Activated T-cell treated with anti-CD3 and anti-CD28 coated beads, Interleukin-2, amount 50 U/mL, for 48 hours (primary cell): ENCODE results near the gene MRAP2.
"Not testable (repeated sequence)": the region's sequence is repeated elsewhere in the genome, so short reads cannot be mapped to it uniquely, and the experiment has no call there.

ENCODE experiments used
- DNase-seq, 2 experiments: peaks; one replicate each; pipeline ENCODE4 v3.0.0-alpha.2; 2020

Gene MRAP2

DNA sequence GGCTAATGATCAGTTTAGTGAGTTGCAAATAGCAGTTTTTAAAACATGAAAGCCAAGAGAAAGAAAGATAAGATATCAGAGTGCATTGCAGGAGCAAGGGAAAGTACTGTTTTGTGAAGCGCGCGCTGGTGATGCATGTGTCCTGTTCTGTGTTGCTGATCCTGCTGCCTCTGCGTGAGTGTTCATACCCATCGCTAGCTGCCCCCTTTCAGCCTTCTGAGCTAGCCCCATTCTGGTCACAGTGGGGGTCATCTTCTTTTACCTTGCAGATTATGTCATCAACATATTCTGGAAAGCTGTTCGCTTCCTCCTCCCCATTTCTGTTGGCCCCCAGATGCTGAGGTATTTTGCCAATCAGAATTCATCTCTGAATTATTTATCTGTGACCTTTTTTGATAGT is 1.9 kb downstream of the MRAP2 start:
- no peak for DNase-seq

GRCh38 chr6:84037425-84038089 is 4.0 kb downstream of the MRAP2 start:
- DNase-seq: no peak

DNA sequence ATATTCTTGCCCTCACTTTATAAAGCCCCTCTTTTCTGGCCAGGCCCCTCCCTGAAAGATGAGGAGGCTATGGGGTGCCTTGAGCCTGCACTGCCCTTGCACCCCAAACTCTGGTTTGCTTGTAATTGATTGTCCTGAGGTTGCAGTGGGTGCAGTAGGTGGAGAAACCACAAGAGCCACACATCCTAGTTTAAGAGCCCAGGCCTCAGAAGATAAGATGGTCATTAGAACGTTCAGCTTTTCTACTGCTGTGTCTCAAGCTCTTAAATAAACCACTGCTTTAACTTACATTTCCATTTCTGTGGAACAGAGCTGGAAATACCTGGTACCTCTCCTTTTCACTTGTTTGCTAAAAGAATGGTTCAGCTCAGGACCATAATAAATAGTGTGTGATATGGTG is 9.0 kb downstream of the MRAP2 start:
- no peak for DNase-seq

DNA sequence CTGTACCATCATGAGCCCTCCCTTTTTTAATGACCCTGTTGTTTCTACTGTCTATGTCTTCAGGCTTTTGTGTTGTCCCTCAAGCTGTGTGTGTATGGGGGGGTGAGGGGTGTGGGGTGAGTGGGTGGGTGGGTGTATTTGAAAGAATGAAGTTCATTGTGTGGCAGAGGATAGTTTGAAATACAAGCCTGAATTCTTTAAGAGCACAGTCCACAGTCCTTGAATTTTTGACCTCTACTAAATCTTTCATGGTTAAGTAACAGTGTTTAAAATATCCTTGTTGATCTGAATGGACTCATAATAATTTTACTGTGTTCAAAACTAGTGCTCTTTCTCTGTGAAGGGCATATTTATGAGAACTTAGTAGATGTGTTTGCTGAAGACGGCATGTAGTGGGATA is 10.0 kb downstream of the MRAP2 start:
- no peak for DNase-seq

DNA sequence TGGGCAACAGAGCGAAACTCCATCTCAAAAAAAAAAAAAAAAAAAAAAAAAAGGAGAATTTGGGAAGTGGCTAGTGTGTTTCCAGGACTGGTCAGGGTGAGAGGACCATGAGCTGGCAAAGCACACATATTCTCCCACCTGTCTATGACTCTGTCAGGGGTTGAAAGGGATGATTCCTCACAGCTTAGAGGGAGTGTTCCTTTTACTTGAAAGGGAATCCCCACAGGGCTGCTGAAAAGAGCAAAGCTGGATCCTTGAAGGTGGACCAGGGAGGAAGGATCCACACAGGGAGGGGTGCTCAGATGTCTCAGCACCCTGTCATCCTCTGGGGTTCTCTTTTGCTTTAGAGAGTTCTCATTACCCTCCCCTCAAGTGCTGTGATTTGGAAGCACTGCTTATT is 13.2 kb downstream of the MRAP2 start:
- DNase-seq: no peak

DNA sequence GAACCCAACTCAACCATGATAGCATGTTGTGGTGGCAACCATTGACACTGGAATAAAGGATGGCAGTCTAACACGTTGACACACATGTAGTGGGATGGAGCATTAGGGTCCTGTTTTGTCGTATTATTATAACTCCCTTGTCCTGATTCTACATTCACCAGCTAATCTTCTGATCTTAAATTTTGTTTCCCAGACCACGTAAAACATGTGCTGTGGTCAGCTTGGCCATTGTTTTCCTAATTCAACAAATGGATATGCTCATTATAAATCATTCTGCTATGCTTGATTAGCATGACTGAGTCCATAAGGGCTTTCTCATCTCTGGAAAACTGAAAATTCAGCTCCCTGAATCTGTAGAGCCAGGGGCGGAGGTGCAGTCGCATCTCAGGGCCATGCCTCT is 15.0 kb downstream of the MRAP2 start:
- DNase-seq: no peak

GRCh38 chr6:84050408-84050807 is 16.8 kb downstream of the MRAP2 start:
- DNase-seq: no peak

GRCh38 chr6:84052204-84052882 is 18.8 kb downstream of the MRAP2 start:
- no peak for DNase-seq

DNA sequence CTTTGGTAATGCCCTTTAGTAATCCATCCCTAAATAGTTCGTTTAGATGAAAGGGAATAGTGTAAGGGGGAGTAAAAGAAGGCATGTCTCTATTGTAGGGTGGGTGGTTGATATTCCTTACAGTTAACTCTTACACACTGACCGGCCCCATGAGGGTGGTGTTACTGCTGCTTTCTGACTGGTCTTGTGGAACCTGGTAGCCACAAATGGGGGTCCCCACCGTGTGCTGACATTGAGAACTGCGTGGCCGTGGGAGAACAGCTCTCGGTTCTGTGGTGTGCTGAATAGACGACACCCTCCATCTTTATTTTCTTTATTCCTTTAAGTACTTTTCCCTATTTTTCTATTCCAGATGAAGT is 19.3 kb downstream of the MRAP2 start:
- no peak for DNase-seq

GRCh38 chr6:84055647-84056046 is 22.1 kb downstream of the MRAP2 start:
- no peak for DNase-seq

- DNase-seq: no peak
These were observed 24.3 kb downstream of the MRAP2 start for GRCh38 chr6:84057908-84058307.

GRCh38 chr6:84059082-84059481 is 25.5 kb downstream of the MRAP2 start:
- DNase-seq: no peak

- DNase-seq: no peak
These were observed 27.6 kb downstream of the MRAP2 start for GRCh38 chr6:84061174-84061573.

DNA sequence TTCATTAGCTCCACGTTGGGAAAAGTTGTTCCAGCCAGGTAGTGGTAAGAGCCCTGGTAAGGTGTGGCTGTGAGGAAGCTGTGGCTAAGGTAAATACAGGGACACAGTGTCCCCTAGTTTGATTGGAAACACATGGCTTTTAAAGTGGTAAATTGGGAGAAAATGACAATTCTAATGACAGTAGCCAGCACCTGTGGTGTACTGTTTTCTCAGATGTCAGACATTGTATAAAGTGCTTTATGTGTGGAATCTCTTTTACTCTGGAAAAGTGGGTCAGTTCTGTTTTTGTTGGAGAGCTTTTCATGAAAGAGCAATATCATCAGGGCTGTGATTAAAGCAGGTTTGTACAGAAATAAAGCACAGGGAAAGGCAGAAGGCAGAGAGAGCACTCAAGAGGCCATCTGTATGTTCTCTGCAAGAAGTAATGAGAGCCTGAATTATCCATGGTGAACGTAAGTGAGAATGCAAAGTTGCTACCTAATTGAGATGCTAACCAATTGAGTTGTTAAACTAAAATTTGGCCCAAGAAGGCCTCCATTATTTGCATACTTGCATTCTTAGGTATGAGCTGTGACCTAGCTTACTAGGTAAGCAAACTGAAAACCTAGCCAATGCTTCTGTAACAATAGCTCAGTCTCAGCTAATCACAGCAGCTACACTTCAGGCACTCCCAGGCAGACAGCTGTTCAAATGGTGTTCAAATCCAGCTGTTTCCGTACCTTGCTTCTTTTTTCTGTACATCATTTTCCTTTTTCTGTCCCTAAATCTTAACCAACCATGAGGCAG is 28.2 kb downstream of the MRAP2 start:
- no peak for DNase-seq

DNA sequence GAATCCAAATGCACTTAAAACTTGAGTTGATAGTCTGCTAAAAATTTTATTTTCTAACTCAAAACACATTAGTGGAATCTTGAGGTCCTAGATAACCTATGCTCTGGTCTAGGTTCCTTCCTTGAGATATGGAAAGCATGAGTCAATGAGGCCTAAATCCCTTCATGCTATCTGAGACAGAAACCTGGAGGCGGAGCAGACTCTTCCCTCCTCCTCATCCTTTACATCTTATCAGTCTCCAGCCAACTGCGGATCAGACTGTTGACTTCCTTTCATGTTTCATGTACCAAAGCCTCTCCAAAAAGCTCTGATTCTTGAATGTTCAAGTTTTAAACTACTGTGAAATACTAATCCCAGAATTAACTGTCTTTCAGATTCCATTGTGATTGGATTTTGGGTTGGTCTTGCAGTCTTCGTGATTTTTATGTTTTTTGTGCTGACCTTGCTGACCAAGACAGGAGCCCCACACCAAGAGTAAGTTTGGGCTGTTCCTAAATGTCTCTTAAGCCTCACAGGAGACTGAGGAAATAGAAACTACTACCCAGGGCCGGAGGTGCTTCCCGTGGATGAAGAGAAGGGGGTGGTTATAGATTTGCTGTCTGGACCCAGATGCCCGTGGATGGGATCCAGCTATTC is 29.1 kb downstream of the MRAP2 start:
- no peak for DNase-seq

DNA sequence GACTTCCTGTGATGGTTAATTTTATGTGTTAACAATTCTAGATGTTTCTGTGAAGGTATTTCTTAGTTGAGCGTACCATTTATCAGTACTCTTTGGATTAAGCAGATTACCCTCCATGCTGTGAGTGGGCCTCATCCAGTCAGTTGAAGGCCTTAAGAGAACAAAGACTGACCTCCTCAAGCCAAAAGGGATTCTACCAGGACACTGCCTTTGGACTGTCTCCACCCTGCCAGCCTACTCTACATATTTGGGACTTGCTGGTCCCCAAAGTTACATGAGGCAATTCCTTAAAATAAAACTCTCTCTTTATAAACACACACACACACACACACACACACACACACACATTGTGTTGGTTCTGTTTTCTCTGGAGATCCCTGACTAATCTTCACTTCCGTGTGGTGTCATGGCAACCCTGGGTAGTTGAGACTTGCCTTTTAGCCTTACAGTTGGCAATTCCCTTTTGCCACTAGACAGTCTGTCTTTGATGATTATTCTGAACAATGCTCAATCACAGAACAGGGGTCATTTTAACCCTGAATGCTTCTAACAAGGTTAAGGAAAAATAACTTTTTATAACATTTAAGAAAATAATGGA is 32.2 kb downstream of the MRAP2 start:
- no peak for DNase-seq

- no peak for DNase-seq
These were observed 33.0 kb downstream of the MRAP2 start for GRCh38 chr6:84066536-84066935.

DNA sequence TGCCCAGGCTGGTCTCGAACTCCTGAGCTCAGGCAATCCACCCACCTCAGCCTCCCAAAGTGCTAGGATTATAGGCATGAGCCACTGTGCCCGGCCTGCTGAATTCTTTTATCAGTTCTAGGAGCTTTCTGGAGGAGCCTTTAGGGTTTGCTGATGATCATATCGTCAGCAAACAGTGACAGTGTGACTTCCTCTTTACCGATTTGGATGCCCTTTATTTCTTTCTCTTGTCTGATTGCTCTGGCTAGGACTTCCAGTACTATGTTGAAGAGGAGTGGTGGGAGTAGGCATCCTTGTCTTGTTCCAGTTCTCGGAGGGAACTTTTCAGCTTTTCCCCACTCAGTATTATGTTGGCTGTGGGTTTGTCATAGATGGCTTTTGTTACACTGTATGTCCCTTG is 35.3 kb downstream of the MRAP2 start:
- not testable (repeated sequence) for DNase-seq

DNA sequence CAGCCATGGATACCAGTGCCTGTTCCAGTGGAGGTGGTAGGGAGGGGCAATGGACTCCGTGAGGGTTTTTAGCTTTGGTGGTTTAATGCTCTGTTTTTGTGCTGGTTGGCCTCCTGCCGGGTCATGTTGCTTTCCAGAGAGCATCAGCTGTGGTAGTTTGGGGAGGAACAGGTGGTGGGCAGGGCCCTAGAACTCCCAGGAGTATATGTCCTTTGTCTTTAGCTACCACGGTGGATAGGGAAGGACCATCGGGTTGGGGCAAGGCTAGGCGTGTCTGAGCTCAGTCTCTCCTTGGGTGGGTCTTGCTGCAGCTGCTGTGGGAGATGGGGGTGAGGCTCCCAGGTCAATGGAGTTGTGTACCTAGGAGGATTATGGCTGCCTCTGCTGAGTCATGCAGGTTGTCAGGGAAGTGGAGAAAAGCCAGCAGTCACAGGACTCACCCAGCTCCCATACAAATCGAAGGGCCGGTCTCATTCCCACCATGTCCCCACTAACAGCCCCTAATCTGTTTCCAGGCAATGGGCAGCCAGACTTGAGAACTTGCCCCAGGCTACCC is 38.9 kb downstream of the MRAP2 start:
- no peak for DNase-seq

- no peak for DNase-seq
These were observed 41.6 kb downstream of the MRAP2 start for GRCh38 chr6:84074988-84075781.

DNA sequence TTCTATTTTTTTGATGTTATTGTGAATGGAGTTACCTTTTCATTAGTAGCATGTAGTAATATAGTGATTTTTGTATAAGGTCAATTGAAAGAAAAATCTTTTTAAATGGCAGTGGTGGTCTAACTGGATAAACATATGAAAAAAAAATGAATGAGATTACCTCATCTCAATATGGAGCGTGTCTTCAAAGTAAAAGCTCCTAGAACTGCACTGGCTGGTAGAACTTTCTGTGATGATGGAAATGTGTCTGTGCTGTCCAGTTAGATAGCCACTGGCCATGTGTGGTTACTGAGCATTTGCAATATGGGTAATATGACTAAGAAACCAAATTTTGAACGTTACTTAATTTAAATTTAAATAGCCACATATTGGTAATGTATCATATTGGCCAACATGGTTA is 44.1 kb downstream of the MRAP2 start:
- no peak for DNase-seq

GRCh38 chr6:84078335-84078734 is 44.8 kb downstream of the MRAP2 start:
- no peak for DNase-seq
